Pancreas (tissue), 10 donors: Measurements from ENCODE around the gene GPRC5D. TPM values are rescaled to one million over a fixed set of nuclear protein-coding genes. Genes with fewer than 3 reads are reported as not detected.

Experiments
- ATAC-seq, 4 donors: fragments of 200-7000 bp; cut with Tn5 transposase; one replicate each; pipeline versions ENCODE4 v1.8.0 to v1.9.1; 2020; ENCODE audit warnings: mild to moderate bottlenecking in 4 of 4, moderate library complexity in 4 of 4
- DNase-seq, 6 donors: peaks; one replicate each; pipeline ENCODE4 v3.0.0-alpha.2; 2020
- FAIRE-seq: peaks from 2 replicates; lab custom pipeline; 2012; peaks lifted over from hg19 to GRCh38; lab: Jason Lieb, UNC
- H3K27ac ChIP-seq, 4 donors: fragments of 200-600 bp; sonication (generic); 1 replicate in 3 of 4; 2 replicates in 1 of 4; pipeline versions ENCODE4 v1.5.0 to v1.8.0; 2020
- H3K27me3 ChIP-seq, 4 donors: fragments of 200-600 bp; one replicate each; pipeline ENCODE4 v1.8.0; 2021
- H3K36me3 ChIP-seq, 3 donors: fragments of 200-600 bp; sonication (generic) in 1 of 3; one replicate each; pipeline versions ENCODE4 v1.5.0 to v1.8.0; 2020 to 2021
- H3K4me1 ChIP-seq, 3 donors: fragments of 200-600 bp; one replicate each; pipeline ENCODE4 v1.8.0; 2021
- H3K4me3 ChIP-seq, 4 donors: fragments of 200-600 bp; sonication (generic) in 2 of 4; one replicate each; pipeline versions ENCODE4 v1.5.0 to v1.8.0; 2020 to 2021
- H3K9me3 ChIP-seq, 4 donors: fragments of 200-600 bp; one replicate each; pipeline ENCODE4 v1.8.0; 2021
- CTCF ChIP-seq, 4 donors: fragments of 200-600 bp; sonication (generic) in 3 of 4; IDR thresholded peaks; one replicate each; pipeline versions ENCODE4 v1.5.0 to v1.8.0; 2021; ENCODE audit warnings: antibody characterized with exemption in 4 of 4
- WGBS, 2 donors: extraction: QIAGEN DNeasy Blood & Tissue Kit; methylation state at CpG; one replicate each; pipeline ENCODE4 v1.1.7; 2013; 5-methylcytosine and 5-hydroxymethylcytosine counted together
- intact Hi-C, 3 donors: fragments of 100-400 bp; cut with DNase I; formaldehyde crosslinking; loops; one replicate each; pipeline versions ENCODE4 v1.11.1 to v1.14.2; 2022
- polyA plus RNA-seq, 2 donors: library from polyadenylated mRNA; stranded (reverse); fragments of 200-250 nt; gene quantifications; one replicate each; pipeline ENCODE4 v1.2.3, GENCODE V29; 2013
- total RNA-seq, 6 donors: library from RNA; stranded (reverse); fragmentation: NEBNext Ultra II Directional in 4 of 6; extraction: Animal tissue kit (Norgen Biotek cat#: 25700) in 4 of 6; gene quantifications; one replicate each; pipeline versions ENCODE4 v1.2.1 to v1.2.4, GENCODE V29; 2021 to 2023
- donor health status: healthy with polysubstance abuse.
- donor health status: DM: no; HTN: no; CAD: no; lungs with moderate emphysema.
- donor health status: DM: no; HTN: no; CAD: no.
- donor health status: control.
- donor health status: control.
- donor health status: Bipolar disorder and iron deficiency.
- donor health status: DM: yes; HTN: yes; CAD: no.
- donor health status: DM: no; HTN: no; CAD: no.
- donor health status: DM: no; HTN: no; CAD: no.
- donor health status: DM: yes; HTN: yes; CAD: no.

GPRC5D gene
- total and polyA plus RNA-seq, 8 donors = 0.24 to 0.42 (median 0.33) TPM; not detected in 5

- Histone ChIP-seq H3K4me1 (peaks cover 6 to 16% (median 16%) of the 10 kb centered on the region in 3 donors), H3K27me3 (no peaks in the 10 kb centered on the region), H3K27ac (peak within 1 kb of the TSS; percentile 60 to 92 (median 83)), H3K4me3 (peak within 1 kb of the TSS; percentile 64 to 78 (median 70)), H3K9me3 (no peaks in the 10 kb centered on the region), H3K36me3 (no peaks in the 10 kb centered on the region)
- no peak for TF ChIP-seq CTCF (IDR thresholded peaks at IDR 0.05)
- whole genome bisulfite sequencing, 2 donors = 1% methylated on average over 38 to 69 of the region's 69 CpGs
- intact Hi-C loops = no loop called here
- ATAC-seq (peak; percentile 91 to 97 (median 93)), DNase-seq (peak; percentile 93 to 99 (median 97)), FAIRE-seq (no peak)
Observed at GRCh38 chr12:12999959-13000615, 48.1 kb upstream of the GPRC5D start, which contains the start of gene HEBP1. HEBP1 (minus strand) TSS chr12:13000265; CDS start chr12:13000114, 151 bp downstream.

- peak overlapping the region; percentile 55 to 78 (median 70) for H3K4me3 ChIP-seq
- WGBS, 2 donors = 2 to 3% methylated on average over 22 of the region's 22 CpGs
- no peak for TF ChIP-seq CTCF (IDR thresholded peaks at IDR 0.05)
- no peaks in the 10 kb centered on the region for H3K36me3 ChIP-seq
- intact Hi-C loops = no loop called here
- H3K27me3 ChIP-seq = no peaks in the 10 kb centered on the region
- ATAC-seq (peak; percentile 3 to 25 (median 14)), FAIRE-seq (no peak), DNase-seq (peak in 3 of 6 donors; percentile 18 to 41 (median 23))
- peak overlapping the region; percentile 25 to 75 (median 58) for H3K27ac ChIP-seq
- no peaks in the 10 kb centered on the region for H3K9me3 ChIP-seq
- H3K4me1 ChIP-seq = peaks cover 6 to 18% (median 16%) of the 10 kb centered on the region in 3 donors
Observed at GRCh38 chr12:12999271-12999958, 47.4 kb upstream of the GPRC5D start.

- peaks cover 6 to 19% (median 16%) of the 10 kb centered on the region in 3 donors for H3K4me1 ChIP-seq
Observed at GRCh38 chr12:12998248-12998647, 46.3 kb upstream of the GPRC5D start.

GRCh38 chr12:12997734-12998133, 45.8 kb upstream of the GPRC5D start:
- DNase-seq (no peak), FAIRE-seq (no peak), ATAC-seq (no peak)
- Histone ChIP-seq H3K4me1 (peaks cover 6 to 19% (median 16%) of the 10 kb centered on the region in 3 donors), H3K27me3 (no peaks in the 10 kb centered on the region), H3K4me3 (no peak overlapping the region), H3K36me3 (no peaks in the 10 kb centered on the region), H3K9me3 (no peaks in the 10 kb centered on the region), H3K27ac (no peak overlapping the region)
- no peak for TF ChIP-seq CTCF (IDR thresholded peaks at IDR 0.05)
- intact Hi-C loops = no loop called here
- WGBS, 2 donors = 50 to 89% methylated on average over 2 of the region's 2 CpGs

More at GRCh38 chr12:12998248-12998647, 46.3 kb upstream of the GPRC5D start:
- H3K9me3 ChIP-seq = no peaks in the 10 kb centered on the region
- intact Hi-C loops = no loop called here
- no peak for ATAC-seq
- H3K4me3 ChIP-seq = peak overlapping the region in 2 of 4 donors; percentile 75 to 78
- no peaks in the 10 kb centered on the region for H3K27me3 ChIP-seq
- no peak for FAIRE-seq
- no peak for TF ChIP-seq CTCF (IDR thresholded peaks at IDR 0.05)
- 59 to 64% methylated on average over 4 of the region's 4 CpGs for WGBS, 2 donors
- no peak for DNase-seq
- H3K36me3 ChIP-seq = no peaks in the 10 kb centered on the region
- no peak overlapping the region for H3K27ac ChIP-seq
